ENCODE results near the gene YWHAB.
"Not testable (repeated sequence)": the region's sequence is repeated elsewhere in the genome, so short reads cannot be mapped to it uniquely, and the experiment has no call there.

The YWHAB gene

DNA sequence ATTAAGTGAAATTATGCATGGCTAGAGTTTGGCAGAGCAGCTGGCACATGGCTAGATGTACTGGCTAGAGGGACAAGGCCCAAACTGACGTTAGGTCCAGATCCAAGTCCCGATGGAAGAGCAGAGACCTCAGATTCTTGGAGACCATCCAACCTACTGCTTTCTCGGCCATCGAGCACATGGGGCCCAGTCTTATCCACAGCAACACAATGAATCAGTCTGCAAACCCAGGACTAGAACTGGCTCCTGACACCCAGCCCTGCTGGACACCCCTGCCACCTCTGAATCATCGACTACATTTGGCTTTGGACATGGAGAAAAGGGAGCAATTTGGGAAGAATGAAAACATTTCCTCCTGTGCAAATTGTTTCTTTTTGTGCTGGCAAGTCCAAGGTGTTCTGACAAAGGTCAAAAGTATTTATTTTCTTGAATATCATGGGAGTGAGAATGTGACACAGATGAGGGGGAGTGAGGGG lies 23.9 kb upstream of the YWHAB start:
- no peak overlapping the region for H3K4me3 ChIP-seq (ENCODE audit: low read depth, low read length)
- DNase-seq (ENCODE audit: low read depth), result no peak
- TF ChIP-seq MYC (IDR thresholded peaks at IDR 0.05; ENCODE audit: low read depth, low read length) (no peak), POLR2A (IDR thresholded peaks at IDR 0.05; ENCODE audit: extremely low read depth, insufficient read length) (no peak)
- TF ChIP-seq, protein P1, sequence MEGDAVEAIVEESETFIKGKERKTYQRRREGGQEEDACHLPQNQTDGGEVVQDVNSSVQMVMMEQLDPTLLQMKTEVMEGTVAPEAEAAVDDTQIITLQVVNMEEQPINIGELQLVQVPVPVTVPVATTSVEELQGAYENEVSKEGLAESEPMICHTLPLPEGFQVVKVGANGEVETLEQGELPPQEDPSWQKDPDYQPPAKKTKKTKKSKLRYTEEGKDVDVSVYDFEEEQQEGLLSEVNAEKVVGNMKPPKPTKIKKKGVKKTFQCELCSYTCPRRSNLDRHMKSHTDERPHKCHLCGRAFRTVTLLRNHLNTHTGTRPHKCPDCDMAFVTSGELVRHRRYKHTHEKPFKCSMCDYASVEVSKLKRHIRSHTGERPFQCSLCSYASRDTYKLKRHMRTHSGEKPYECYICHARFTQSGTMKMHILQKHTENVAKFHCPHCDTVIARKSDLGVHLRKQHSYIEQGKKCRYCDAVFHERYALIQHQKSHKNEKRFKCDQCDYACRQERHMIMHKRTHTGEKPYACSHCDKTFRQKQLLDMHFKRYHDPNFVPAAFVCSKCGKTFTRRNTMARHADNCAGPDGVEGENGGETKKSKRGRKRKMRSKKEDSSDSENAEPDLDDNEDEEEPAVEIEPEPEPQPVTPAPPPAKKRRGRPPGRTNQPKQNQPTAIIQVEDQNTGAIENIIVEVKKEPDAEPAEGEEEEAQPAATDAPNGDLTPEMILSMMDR (IDR thresholded peaks at IDR 0.05; ENCODE audit: low read depth, low read length), result no peak
- TF ChIP-seq, protein P2, sequence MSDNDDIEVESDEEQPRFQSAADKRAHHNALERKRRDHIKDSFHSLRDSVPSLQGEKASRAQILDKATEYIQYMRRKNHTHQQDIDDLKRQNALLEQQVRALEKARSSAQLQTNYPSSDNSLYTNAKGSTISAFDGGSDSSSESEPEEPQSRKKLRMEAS (IDR thresholded peaks at IDR 0.05; ENCODE audit: low read depth, low read length), result no peak

DNA sequence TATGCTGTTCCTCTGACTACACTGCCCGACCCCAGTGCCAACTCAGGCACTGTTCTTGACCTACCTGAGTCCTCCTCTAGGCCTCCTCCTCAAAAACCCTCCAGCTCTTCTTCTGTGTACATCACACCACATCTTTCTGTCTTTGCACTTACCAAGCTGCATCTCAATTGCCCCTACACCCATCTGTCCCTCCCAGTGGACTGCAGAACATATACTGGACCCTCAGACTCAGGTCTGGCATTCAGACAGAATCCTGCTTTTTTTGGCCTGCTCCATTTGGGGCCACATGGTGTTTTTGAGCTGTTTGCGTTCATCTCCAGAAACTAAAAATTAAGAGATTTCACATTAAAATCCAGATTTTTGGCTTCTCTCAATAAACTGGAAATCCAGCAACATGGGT lies 23.2 kb upstream of the YWHAB start:
- H3K4me3 ChIP-seq (ENCODE audit: low read depth, low read length), result no peak overlapping the region
- no peak for TF ChIP-seq MYC (IDR thresholded peaks at IDR 0.05; ENCODE audit: low read depth, low read length)
- TF ChIP-seq, protein P1 (IDR thresholded peaks at IDR 0.05; ENCODE audit: low read depth, low read length), result no peak
- TF ChIP-seq POLR2A (IDR thresholded peaks at IDR 0.05; ENCODE audit: extremely low read depth, insufficient read length), result no peak
- TF ChIP-seq, protein P2 (IDR thresholded peaks at IDR 0.05; ENCODE audit: low read depth, low read length), result no peak
- DNase-seq (ENCODE audit: low read depth), result no peak

DNA sequence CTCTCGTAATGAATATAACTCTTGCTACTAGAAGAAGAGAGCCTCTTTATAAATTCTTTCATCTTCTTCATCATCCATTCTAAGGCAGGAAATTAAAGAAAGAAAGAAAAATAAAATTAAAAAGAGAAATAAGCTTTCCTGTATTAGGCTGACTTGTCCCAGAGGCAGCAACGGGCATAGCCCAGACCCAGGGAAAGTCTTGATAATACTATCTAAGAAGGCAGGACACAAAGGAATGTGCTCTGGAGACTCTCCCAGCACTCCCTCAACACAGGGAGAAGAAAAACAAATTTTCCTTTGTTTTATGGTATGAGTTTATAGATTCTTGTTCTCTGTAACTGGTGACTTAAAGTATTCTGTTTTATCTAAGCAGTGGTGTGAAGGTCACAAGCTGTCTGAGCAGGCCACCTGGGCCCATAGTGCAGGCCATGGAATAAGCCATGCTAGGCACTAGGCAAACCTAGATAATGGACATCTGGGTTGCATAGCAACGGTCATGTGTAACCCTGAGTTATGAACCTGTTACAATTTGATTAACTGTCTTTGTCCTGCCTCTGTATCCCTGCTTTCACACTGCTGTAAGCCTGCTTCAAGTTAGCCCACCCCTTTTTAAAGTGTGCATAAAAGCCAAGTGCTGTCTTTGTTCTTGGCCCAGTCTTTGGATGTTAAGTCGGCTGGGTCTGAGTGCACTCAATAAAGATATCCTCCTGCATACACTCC lies 22.0 kb upstream of the YWHAB start:
- DNase-seq (ENCODE audit: low read depth); H3K4me3 ChIP-seq (ENCODE audit: low read depth, low read length): not testable (repeated sequence)

DNA sequence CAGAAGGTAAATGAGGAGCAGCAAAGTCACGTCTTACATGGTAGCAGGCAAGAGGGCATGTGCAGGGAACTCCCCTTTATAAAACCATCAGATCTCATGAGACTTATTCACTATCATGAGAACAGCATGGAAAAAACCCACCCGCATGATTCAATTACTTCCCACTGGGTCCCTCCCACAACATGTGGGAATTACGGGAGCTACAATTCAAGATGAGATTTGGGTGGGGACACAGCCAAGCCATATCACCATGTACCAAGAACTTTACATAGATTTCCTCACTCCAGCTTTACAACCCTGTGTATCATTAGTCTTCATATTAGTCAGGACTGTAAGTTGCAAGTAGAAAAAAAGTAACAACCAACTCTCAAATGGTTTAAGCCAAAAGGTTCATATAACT lies 21.0 kb upstream of the YWHAB start:
- not testable (repeated sequence) for DNase-seq (ENCODE audit: low read depth); H3K4me3 ChIP-seq (ENCODE audit: low read depth, low read length)

DNA sequence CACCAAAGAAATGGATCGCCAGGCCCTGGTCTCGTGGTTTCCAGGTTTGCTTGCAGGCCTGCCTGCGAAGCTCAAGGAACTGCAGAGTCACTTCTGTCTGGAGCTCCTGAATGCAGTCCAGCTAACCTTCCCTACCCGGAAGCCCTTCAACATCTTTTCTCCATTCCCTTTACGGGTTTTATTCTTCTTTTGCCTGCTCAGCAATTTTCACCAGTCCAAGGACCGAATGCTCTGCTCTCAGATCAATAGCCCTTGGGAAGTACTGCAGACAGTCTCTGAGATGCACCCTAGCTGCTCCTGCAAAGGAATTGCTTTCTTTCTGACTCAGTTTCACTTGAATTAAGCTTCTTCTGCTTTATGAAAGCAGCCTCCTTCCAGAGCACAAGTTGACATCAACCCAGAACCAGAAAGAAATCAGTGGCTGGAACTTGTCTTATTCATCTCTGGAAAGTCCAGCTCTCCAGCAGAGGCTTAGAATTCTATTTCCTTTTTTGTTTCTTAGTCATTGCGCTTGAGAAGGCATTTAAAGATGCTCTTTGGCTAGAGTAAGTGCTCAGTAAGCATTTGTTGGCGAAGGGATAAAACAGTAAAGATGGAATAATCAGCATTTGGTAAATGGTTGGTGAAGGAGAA lies 18.7 kb upstream of the YWHAB start:
- DNase-seq (ENCODE audit: low read depth), result no peak
- TF ChIP-seq, protein P2 (IDR thresholded peaks at IDR 0.05; ENCODE audit: low read depth, low read length), result no peak
- TF ChIP-seq, protein P1 (IDR thresholded peaks at IDR 0.05; ENCODE audit: low read depth, low read length), result no peak
- TF ChIP-seq POLR2A (IDR thresholded peaks at IDR 0.05; ENCODE audit: extremely low read depth, insufficient read length), result no peak
- TF ChIP-seq MYC (IDR thresholded peaks at IDR 0.05; ENCODE audit: low read depth, low read length), result no peak
- H3K4me3 ChIP-seq (ENCODE audit: low read depth, low read length), result no peak overlapping the region

DNA sequence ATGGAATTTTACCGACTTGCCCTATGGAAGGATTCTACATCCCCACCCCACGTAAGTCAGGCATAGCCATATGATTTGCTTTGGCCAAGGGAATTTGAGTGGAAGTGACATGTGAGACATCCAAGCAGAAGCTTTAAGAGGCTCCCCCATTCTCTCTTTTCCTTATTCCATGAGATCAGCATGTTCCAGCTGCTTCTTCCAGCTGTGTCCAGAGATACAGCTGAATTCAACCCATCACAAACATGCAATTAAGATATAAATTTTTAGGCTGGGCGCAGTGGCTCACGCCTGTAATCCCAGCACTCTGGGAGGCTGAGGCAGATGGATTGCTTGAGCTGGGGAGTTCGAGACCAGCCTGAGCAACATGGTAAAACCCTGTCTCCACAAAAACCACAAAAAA lies 16.0 kb upstream of the YWHAB start:
- H3K4me3 ChIP-seq (ENCODE audit: low read depth, low read length), result no peak overlapping the region
- TF ChIP-seq, protein P2 (IDR thresholded peaks at IDR 0.05; ENCODE audit: low read depth, low read length), result no peak
- TF ChIP-seq POLR2A (IDR thresholded peaks at IDR 0.05; ENCODE audit: extremely low read depth, insufficient read length), result no peak
- DNase-seq (ENCODE audit: low read depth), result no peak

DNA sequence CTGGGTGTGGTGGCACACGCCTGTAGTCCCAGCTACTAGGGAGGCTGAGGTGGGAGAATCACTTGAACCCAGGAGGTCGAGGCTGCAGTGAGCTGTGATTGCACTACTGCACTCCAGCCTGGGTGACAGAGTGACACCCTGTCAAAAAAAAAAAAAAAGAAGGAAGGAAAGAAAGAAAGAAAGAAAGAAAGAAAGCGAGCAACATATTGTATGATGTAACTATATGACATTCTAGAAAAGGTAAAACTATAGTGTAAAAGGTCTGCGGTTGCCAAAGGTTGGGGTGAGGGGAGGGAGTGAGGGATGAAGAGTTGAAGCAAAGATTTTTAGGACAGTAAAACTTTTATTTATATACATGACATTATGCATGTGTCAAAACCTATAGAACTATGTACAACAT lies 3.1 kb upstream of the YWHAB start:
- H3K4me3 ChIP-seq (ENCODE audit: low read depth, low read length); DNase-seq (ENCODE audit: low read depth): not testable (repeated sequence)

DNA sequence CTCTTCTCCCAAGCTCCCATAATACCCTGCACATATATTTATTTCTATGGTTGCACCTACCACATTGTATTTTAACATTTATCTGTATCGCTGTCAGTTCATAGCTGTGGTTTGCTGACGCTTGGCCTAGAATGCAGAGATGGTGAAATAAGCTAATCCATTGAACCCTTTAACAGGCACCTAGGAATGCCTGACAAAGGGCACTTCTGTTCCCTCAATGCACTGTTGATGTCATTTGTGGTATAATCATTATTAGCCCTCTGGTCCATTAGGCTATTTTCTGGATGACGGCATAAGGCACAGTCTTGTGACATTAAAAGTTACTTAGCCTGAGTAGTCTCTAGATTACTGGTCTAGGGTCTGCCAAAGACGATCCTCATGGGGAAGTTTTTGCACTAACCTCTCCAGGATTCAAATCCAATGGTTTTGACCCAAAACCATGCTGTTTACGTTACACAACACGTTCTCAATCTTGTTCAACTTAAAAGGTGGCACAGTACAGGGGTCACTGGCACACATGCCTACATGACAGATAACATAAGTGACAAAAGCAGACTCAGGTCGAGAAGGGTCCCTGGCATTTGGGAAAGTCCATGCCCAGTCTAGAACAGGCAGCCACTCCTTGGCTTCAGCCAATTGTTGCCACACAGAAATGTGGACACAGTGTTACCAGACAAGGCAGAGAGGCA lies 2.1 kb upstream of the YWHAB start:
- TF ChIP-seq POLR2A (IDR thresholded peaks at IDR 0.05; ENCODE audit: extremely low read depth, insufficient read length), result no peak
- TF ChIP-seq MYC (IDR thresholded peaks at IDR 0.05; ENCODE audit: low read depth, low read length), result no peak
- TF ChIP-seq, protein P1 (IDR thresholded peaks at IDR 0.05; ENCODE audit: low read depth, low read length), result no peak
- TF ChIP-seq, protein P2 (IDR thresholded peaks at IDR 0.05; ENCODE audit: low read depth, low read length), result no peak
- DNase-seq (ENCODE audit: low read depth), result no peak
- H3K4me3 ChIP-seq (ENCODE audit: low read depth, low read length), result no peak overlapping the region
